Measurements from ENCODE around the gene GADD45B.

GADD45B gene

GRCh38 chr19:2494084-2494446 lies 18.1 kb downstream of the GADD45B start:
- no peak for DNase-seq (ENCODE audit: low spot score)
- TF ChIP-seq CTCF (IDR thresholded peaks at IDR 0.05; ENCODE audit: extremely low read depth, missing control alignments), result no peak

DNA sequence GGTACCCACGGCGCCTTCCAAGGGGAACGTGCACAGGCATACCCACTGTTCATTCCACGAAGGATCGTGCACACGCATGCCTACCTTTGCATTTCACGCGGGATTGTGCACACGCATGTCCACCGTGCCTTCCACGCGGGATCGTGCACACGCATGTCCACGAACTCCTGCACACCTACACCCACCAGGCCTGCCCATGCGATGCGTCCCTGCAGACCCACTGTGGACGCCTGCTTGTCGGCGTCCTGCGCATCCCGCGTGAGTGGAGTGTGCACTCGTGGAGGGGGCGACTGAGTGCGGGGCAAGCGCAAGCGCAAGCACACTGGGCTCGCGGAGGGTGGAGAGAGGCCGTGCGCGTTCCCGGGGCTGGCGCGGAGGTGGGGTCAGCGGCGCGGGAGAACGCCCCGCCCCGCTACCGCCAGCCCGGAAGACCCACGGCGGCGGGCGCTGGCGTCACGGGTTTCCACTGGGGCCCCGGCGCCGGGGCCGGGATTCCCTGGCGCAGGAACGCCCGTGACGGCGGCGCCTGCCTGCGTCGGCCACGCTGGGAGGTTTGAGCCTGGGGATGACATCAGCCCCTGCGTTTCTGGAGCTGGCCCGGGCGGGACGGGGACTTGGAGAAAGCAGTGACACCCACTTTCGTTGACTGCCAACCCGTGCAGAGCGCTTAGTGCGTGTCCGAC lies 18.7 kb downstream of the GADD45B start:
- no peak for TF ChIP-seq CTCF (IDR thresholded peaks at IDR 0.05; ENCODE audit: extremely low read depth, missing control alignments)
- DNase-seq (ENCODE audit: low spot score), result peak; percentile 91

- DNase-seq (ENCODE audit: low spot score), result no peak
- no peak for TF ChIP-seq CTCF (IDR thresholded peaks at IDR 0.05; ENCODE audit: extremely low read depth, missing control alignments)
Observed at GRCh38 chr19:2495130-2495641, 19.3 kb downstream of the GADD45B start.

DNA sequence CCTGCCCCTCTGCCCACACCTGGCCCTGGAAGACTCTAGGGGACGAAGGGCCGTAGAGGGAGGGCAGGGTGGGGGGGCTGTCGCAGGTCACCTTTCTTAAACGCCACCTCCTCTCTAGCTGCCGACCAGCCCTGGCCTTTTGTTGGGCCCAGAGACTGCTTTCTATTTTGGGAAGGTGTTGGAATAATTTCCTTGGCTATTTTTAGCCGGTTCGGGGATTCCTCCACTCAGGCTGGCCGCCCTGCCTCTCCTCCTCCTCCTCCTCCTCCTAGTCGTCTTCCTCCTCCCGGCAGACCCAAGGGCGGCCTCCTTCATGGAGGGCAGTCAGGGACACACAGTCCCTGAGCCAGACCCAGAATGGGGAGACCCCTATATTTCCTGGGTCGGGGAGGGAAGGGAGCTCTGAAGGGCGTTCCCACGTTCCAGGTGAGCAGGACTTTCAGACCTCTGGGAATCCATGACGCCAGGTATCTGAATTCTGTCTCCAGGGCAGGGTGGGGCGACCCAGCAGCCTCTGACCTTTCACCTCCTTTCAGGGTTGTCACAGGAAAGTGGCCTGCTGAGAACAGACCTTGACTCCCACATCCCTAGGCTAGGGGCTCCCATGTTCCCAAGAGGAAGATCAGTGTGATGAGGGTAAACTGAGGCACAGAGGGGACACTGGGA lies 19.9 kb downstream of the GADD45B start:
- DNase-seq (ENCODE audit: low spot score), result no peak
- no peak for TF ChIP-seq CTCF (IDR thresholded peaks at IDR 0.05; ENCODE audit: extremely low read depth, missing control alignments)

GRCh38 chr19:2497186-2497585 lies 21.3 kb downstream of the GADD45B start:
- no peak for TF ChIP-seq CTCF (IDR thresholded peaks at IDR 0.05; ENCODE audit: extremely low read depth, missing control alignments)
- no peak for DNase-seq (ENCODE audit: low spot score)

GRCh38 chr19:2500156-2500555 lies 24.2 kb downstream of the GADD45B start:
- no peak for TF ChIP-seq CTCF (IDR thresholded peaks at IDR 0.05; ENCODE audit: extremely low read depth, missing control alignments)
- DNase-seq (ENCODE audit: low spot score), result no peak

GRCh38 chr19:2500841-2501261 lies 24.9 kb downstream of the GADD45B start:
- DNase-seq (ENCODE audit: low spot score), result no peak
- no peak for TF ChIP-seq CTCF (IDR thresholded peaks at IDR 0.05; ENCODE audit: extremely low read depth, missing control alignments)

All from GM20000 (cell line).